Prostate gland (tissue), 2 donors: ENCODE measurements around the gene PKP3.

Experiments
- CTCF ChIP-seq, 4 experiments: fragments of 200-600 bp in 2 of 4; fragments of 450-650 bp in 2 of 4; sonication (generic) in 2 of 4; IDR thresholded peaks; 1 replicate in 3 of 4; 2 replicates in 1 of 4; pipeline ENCODE4 v1.5.1; 2016 to 2019; ENCODE audit warnings: antibody characterized with exemption in 4 of 4, mild to moderate bottlenecking in 2 of 4, moderate library complexity in 2 of 4
- POLR2A ChIP-seq: fragments of 450-650 bp; IDR thresholded peaks from one replicate; pipeline ENCODE4 v1.6.1; 2016; ENCODE audit warnings: antibody characterized with exemption, mild to moderate bottlenecking

DNA sequence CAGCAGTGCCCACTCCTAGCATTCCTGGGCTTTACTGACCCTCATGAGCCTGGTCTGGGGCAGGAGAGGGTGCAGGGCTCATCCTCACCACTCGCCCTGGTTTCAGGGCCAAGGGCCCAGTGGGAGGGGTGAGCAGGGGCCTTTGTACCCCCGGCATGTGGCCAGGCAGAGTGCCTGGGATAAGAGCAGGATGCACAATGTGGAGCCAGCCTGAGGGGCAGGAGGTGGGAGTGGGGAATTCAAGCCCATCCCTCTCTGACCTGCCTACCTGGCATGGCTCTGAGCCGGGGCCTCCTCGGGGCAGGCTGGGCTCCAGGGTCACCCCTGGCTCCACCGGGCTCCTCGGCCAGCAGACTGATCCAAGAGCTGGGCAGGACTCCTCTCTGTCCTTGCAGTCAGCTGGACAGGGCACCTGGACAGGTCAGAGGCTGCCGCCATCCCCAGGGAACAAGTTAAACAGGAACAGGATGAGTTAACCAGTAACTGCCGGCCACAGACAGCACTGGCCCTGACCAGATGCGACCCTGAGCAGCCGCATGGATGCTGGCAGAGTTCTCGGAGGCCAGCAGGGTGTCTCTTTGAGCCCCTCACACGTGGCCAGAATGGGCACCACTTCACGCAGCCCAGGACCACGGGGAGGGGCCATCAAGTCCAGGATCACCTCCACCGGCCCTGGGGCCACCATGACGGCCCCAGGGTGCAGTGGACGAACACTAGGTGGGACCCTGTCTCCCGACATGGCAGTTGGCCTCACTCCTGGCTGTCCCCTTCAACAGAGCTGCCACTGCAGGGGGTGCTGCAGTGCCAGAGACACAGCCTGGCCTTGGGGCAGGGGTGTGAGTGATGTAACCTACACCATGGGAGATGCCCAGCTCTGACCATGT is 15.8 kb downstream of the PKP3 start:
- TF ChIP-seq CTCF (IDR thresholded peaks at IDR 0.05): no peak
- TF ChIP-seq POLR2A: no peak
